CD14-positive monocyte (primary cell): Measurements from ENCODE around the gene SLC16A12. TPM values are rescaled to one million over a fixed set of nuclear protein-coding genes. Genes with fewer than 3 reads are reported as not detected.

Experiments used
- DNase-seq, 3 donors: peaks; one replicate each; pipeline ENCODE4 v3.0.0-alpha.2; 2011 to 2022
- H2AFZ ChIP-seq: 2 replicates; pipeline ENCODE4 v1.6.0; 2012; ENCODE audit warnings: mild to moderate bottlenecking, low read depth, low read length, inconsistent platforms; ENCODE audit not compliant: insufficient read depth, poor library complexity, severe bottlenecking
- H3K27ac ChIP-seq, 2 donors: 1 replicate in 1 of 2; 2 replicates in 1 of 2; pipeline ENCODE4 v1.5.1; 2012 to 2013; ENCODE audit warnings: low read length in 2 of 2, control low read depth in 1 of 2, inconsistent platforms in 1 of 2, low read depth in 1 of 2, mild to moderate bottlenecking in 1 of 2
- H3K27me3 ChIP-seq, 2 donors: one replicate each; pipeline versions ENCODE4 v1.6.0 to v1.6.1; 2011 to 2013; ENCODE audit warnings: low read length in 2 of 2; ENCODE audit not compliant: control insufficient read depth in 2 of 2, insufficient read depth in 2 of 2
- H3K36me3 ChIP-seq, 2 donors: replicated peaks in 1 of 2; 1 replicate in 1 of 2; 2 replicates in 1 of 2; pipeline versions ENCODE4 v1.5.1 to v1.6.1; 2012 to 2013; ENCODE audit warnings: low read length in 2 of 2, control low read depth in 1 of 2, inconsistent platforms in 1 of 2, mild to moderate bottlenecking in 1 of 2; ENCODE audit not compliant: insufficient read depth in 2 of 2, control insufficient read depth in 1 of 2
- H3K4me1 ChIP-seq, 2 donors: 1 replicate in 1 of 2; 2 replicates in 1 of 2; pipeline versions ENCODE4 v1.5.1 to v1.6.1; 2012 to 2013; ENCODE audit warnings: low read length in 2 of 2, control low read depth in 1 of 2, inconsistent platforms in 1 of 2, mild to moderate bottlenecking in 1 of 2, moderate library complexity in 1 of 2; ENCODE audit not compliant: insufficient read depth in 2 of 2, control insufficient read depth in 1 of 2
- H3K4me2 ChIP-seq: replicated peaks from 2 replicates; pipeline ENCODE3; 2012; ENCODE audit warnings: low read length, moderate library complexity, mild to moderate bottlenecking; ENCODE audit not compliant: poor library complexity, severe bottlenecking; ENCODE audit errors: extremely low read depth
- H3K4me3 ChIP-seq, 3 experiments: fragments of 200-600 bp in 1 of 3; sonication (generic) in 1 of 3; replicated peaks in 1 of 3; 1 replicate in 2 of 3; 2 replicates in 1 of 3; pipeline ENCODE4 v1.5.1; 2011 to 2013; ENCODE audit warnings: low read length in 3 of 3, mild to moderate bottlenecking in 3 of 3, control low read depth in 2 of 3, low read depth in 2 of 3, inconsistent platforms in 1 of 3, moderate library complexity in 1 of 3
- H3K79me2 ChIP-seq: 2 replicates; pipeline ENCODE4 v1.6.0; 2012; ENCODE audit warnings: mild to moderate bottlenecking, control low read depth, inconsistent platforms, low read length, moderate library complexity; ENCODE audit not compliant: insufficient read depth
- H3K9ac ChIP-seq: 2 replicates; pipeline ENCODE4 v1.6.0; 2017; ENCODE audit warnings: low read length, mild to moderate bottlenecking; ENCODE audit not compliant: insufficient read depth, poor library complexity, severe bottlenecking
- H3K9me3 ChIP-seq, 2 donors: replicated peaks in 1 of 2; 1 replicate in 1 of 2; 2 replicates in 1 of 2; pipeline versions ENCODE4 v1.5.1 to v1.6.1; 2012 to 2013; ENCODE audit warnings: low read length in 2 of 2, control low read depth in 1 of 2; ENCODE audit not compliant: control insufficient read depth in 1 of 2, insufficient read depth in 1 of 2
- H4K20me1 ChIP-seq: 2 replicates; pipeline ENCODE4 v1.6.0; 2012; ENCODE audit warnings: mild to moderate bottlenecking, low read length, control low read depth, moderate library complexity; ENCODE audit not compliant: insufficient read depth
- H3K27ac Mint-ChIP-seq, 7 donors: one replicate each; pipeline ENCODE4 v1.8.0; 2020; ENCODE audit warnings: mild to moderate bottlenecking in 7 of 7, mixed read lengths in 7 of 7, moderate library complexity in 6 of 7, inconsistent platforms in 2 of 7
- H3K27me3 Mint-ChIP-seq, 3 donors: one replicate each; pipeline ENCODE4 v1.8.0; 2021 to 2022; ENCODE audit warnings: low read depth in 3 of 3, mild to moderate bottlenecking in 3 of 3, mixed read lengths in 3 of 3, moderate library complexity in 3 of 3, inconsistent platforms in 1 of 3
- H3K36me3 Mint-ChIP-seq, 2 donors: one replicate each; pipeline ENCODE4 v1.8.0; 2020; ENCODE audit warnings: mixed read lengths in 2 of 2, inconsistent platforms in 1 of 2, mild to moderate bottlenecking in 1 of 2
- H3K4me1 Mint-ChIP-seq: one replicate; pipeline ENCODE4 v1.8.0; 2020; ENCODE audit warnings: mild to moderate bottlenecking, mixed read lengths
- H3K4me3 Mint-ChIP-seq, 2 donors: one replicate each; pipeline ENCODE4 v1.8.0; 2020; ENCODE audit warnings: mild to moderate bottlenecking in 2 of 2, mixed read lengths in 2 of 2, moderate library complexity in 1 of 2
- H3K9me3 Mint-ChIP-seq, 7 donors: one replicate each; pipeline ENCODE4 v1.8.0; 2020 to 2022; ENCODE audit warnings: mixed read lengths in 7 of 7, mild to moderate bottlenecking in 6 of 7, moderate library complexity in 6 of 7, inconsistent platforms in 2 of 7
- CTCF ChIP-seq: fragments of 200-600 bp; IDR thresholded peaks from one replicate; pipeline ENCODE4 v1.8.0; 2022; ENCODE audit warnings: antibody characterized with exemption, mild to moderate bottlenecking
- WGBS: methylation state at CpG from one replicate; pipeline ENCODE4 v1.1.5; 2013; ENCODE audit warnings: missing lambda C conversion rate; ENCODE audit not compliant: insufficient coverage; 5-methylcytosine and 5-hydroxymethylcytosine counted together
- intact Hi-C, 2 donors: fragments of 100-400 bp; cut with micrococcal nuclease; formaldehyde crosslinking; loops; one replicate each; pipeline versions ENCODE4 v1.15.0 to v1.15.1; 2023
- polyA plus RNA-seq, 3 donors: library from polyadenylated mRNA; depleted of rRNA in 1 of 3; unstranded in 2 of 3; stranded (reverse) in 1 of 3; fragments of 300-500 nt in 2 of 3; fragments of >200 nt in 1 of 3; fragmentation: Illumina TruSeq in 2 of 3; gene quantifications; 1 replicate in 2 of 3; 2 replicates in 1 of 3; pipeline ENCODE4 v1.2.3, GENCODE V29; 2012 to 2021

Gene SLC16A12
- polyA plus RNA-seq, 3 donors, result 0.04 TPM; not detected in 2

GRCh38 chr10:89416465-89416864, 118.9 kb downstream of the SLC16A12 start:
- no peak overlapping the region for H3K9ac ChIP-seq
- Mint-ChIP-seq H3K9me3 (peaks cover 5 to 10% (median 9%) of the 10 kb centered on the region in 7 donors), H3K27me3 (peaks cover 0 to 6% (median 0%) of the 10 kb centered on the region in 3 donors), H3K27ac (no peak overlapping the region), H3K4me1 (peaks cover 47% of the 10 kb centered on the region), H3K36me3 (peaks cover 35 to 46% of the 10 kb centered on the region in 2 donors), H3K4me3 (peak overlapping the region in 1 of 2 donors; percentile 99)
- no peak for DNase-seq
- no peaks in the 10 kb centered on the region for H3K27me3 ChIP-seq
- no peak overlapping the region for H2AFZ ChIP-seq
- peaks cover 52% of the 10 kb centered on the region for H3K79me2 ChIP-seq
- no peak overlapping the region for H3K27ac ChIP-seq
- H4K20me1 ChIP-seq, result peaks cover 53% of the 10 kb centered on the region
- peaks cover 21 to 25% of the 10 kb centered on the region in 2 donors for H3K4me1 ChIP-seq
- H3K4me2 ChIP-seq, result peak overlapping the region; percentile 76
- H3K36me3 ChIP-seq, result peaks cover 14 to 38% of the 10 kb centered on the region in 2 donors
- intact Hi-C loops, result loop anchor here in 1 of 2 donors (10.0 kb wide), 1 partner anchor 112 kb away; the partner anchor contains the start of gene IFIT2
- peak overlapping the region in 1 of 3 experiments; percentile 95 for H3K4me3 ChIP-seq
- peaks cover 6% of the 10 kb centered on the region in 2 donors for H3K9me3 ChIP-seq
- no CpG with 5 or more reads among the region's 1 CpG for WGBS
- TF ChIP-seq CTCF, result no peak

- Histone ChIP-seq H3K79me2 (peaks cover 52% of the 10 kb centered on the region), H3K27me3 (no peaks in the 10 kb centered on the region), H3K9ac (peak overlapping the region; percentile 96), H2AFZ (peak overlapping the region; percentile 97), H3K9me3 (peaks cover 6% of the 10 kb centered on the region in 2 donors), H3K4me3 (peak overlapping the region; percentile 71 to 95 (median 72)), H3K36me3 (peaks cover 9 to 25% of the 10 kb centered on the region in 2 donors), H4K20me1 (peaks cover 40% of the 10 kb centered on the region), H3K27ac (peak overlapping the region; percentile 89 to 94), H3K4me2 (peak overlapping the region; percentile 76), H3K4me1 (peaks cover 29 to 36% of the 10 kb centered on the region in 2 donors)
- H3K4me3 Mint-ChIP-seq, result peak overlapping the region; percentile 89 to 99
- DNase-seq, result peak; percentile 20 to 43 (median 40)
- under 1% methylated on average over 61 of the region's 66 CpGs for WGBS
- H3K36me3 Mint-ChIP-seq, result peaks cover 24 to 33% of the 10 kb centered on the region in 2 donors
- peaks cover 5 to 10% (median 9%) of the 10 kb centered on the region in 7 donors for H3K9me3 Mint-ChIP-seq
- intact Hi-C loops, result loop anchor here in 1 of 2 donors (10.0 kb wide), 1 partner anchor 110 kb away; the partner anchor contains the start of gene IFIT2
- peaks cover 57% of the 10 kb centered on the region for H3K4me1 Mint-ChIP-seq
- no peak for TF ChIP-seq CTCF
- peak overlapping the region; percentile 77 to 97 (median 94) for H3K27ac Mint-ChIP-seq
- peaks cover 0 to 8% (median 0%) of the 10 kb centered on the region in 3 donors for H3K27me3 Mint-ChIP-seq
Observed at GRCh38 chr10:89414879-89415821, 120.2 kb downstream of the SLC16A12 start.
